Uterus (tissue), 4 donors: Measurements from ENCODE around the gene DNM3. TPM values are rescaled to one million over a fixed set of nuclear protein-coding genes. Genes with fewer than 3 reads are reported as not detected.

Experiments
- DNase-seq, 2 donors: peaks; one replicate each; pipeline ENCODE4 v3.0.0-alpha.2; 2019 to 2020
- H3K27ac ChIP-seq, 2 donors: fragments of 200-600 bp; sonication (generic); 1 replicate in 1 of 2; 2 replicates in 1 of 2; pipeline ENCODE4 v1.5.1; 2016 to 2018
- H3K27me3 ChIP-seq, 2 donors: fragments of 200-600 bp; sonication (generic); one replicate each; pipeline ENCODE4 v1.5.1; 2018 to 2019; ENCODE audit warnings: control low read depth in 1 of 2
- H3K36me3 ChIP-seq, 2 donors: fragments of 200-600 bp; sonication (generic); one replicate each; pipeline ENCODE4 v1.5.1; 2019; ENCODE audit warnings: control low read depth in 1 of 2
- H3K4me1 ChIP-seq, 2 donors: fragments of 200-600 bp; sonication (generic); one replicate each; pipeline ENCODE4 v1.5.1; 2018 to 2019; ENCODE audit warnings: control low read depth in 1 of 2
- H3K4me3 ChIP-seq, 2 donors: fragments of 200-600 bp; sonication (generic); 1 replicate in 1 of 2; 2 replicates in 1 of 2; pipeline ENCODE4 v1.5.1; 2018 to 2019; ENCODE audit warnings: mild to moderate bottlenecking in 1 of 2
- H3K9me3 ChIP-seq, 2 donors: fragments of 200-600 bp; sonication (generic); one replicate each; pipeline ENCODE4 v1.5.1; 2019; ENCODE audit warnings: control low read depth in 1 of 2
- CTCF ChIP-seq, 4 experiments: fragments of 200-600 bp in 2 of 4; fragments of 450-650 bp in 2 of 4; sonication (generic) in 2 of 4; IDR thresholded peaks; one replicate each; pipeline ENCODE4 v1.5.1; 2016 to 2019; ENCODE audit warnings: antibody characterized with exemption in 4 of 4, mild to moderate bottlenecking in 2 of 4, moderate library complexity in 1 of 4
- POLR2A ChIP-seq, 2 donors: fragments of 450-650 bp; IDR thresholded peaks; one replicate each; pipeline ENCODE4 v1.6.1; 2016; ENCODE audit warnings: antibody characterized with exemption in 2 of 2, mild to moderate bottlenecking in 1 of 2, moderate library complexity in 1 of 2
- intact Hi-C: fragments of 100-400 bp; cut with DNase I; formaldehyde crosslinking; loops from one replicate; pipeline ENCODE4 v1.15.1; 2023; ENCODE audit warnings: low total_unique reads
- total RNA-seq, 4 donors: library from RNA; depleted of rRNA in 3 of 4; stranded (reverse); fragments of >200 nt in 3 of 4; gene quantifications; one replicate each; pipeline versions ENCODE4 v1.1.0 to v1.2.4, GENCODE V29; 2014 to 2023
- donor health status: DM: yes; HTN: yes; CAD: no.

DNM3 gene
- total RNA-seq, 4 donors from 2014 or later, result 4.7 to 49.2 (median 14.6) TPM

- no peaks in the 10 kb centered on the region for H3K9me3 ChIP-seq
- H3K4me1 ChIP-seq, result no peaks in the 10 kb centered on the region
- intact Hi-C loops, result no loop called here
- H3K4me3 ChIP-seq, result no peak overlapping the region
- H3K27ac ChIP-seq, result no peak overlapping the region
- H3K27me3 ChIP-seq, result no peaks in the 10 kb centered on the region
- DNase-seq, result no peak
- no peaks in the 10 kb centered on the region for H3K36me3 ChIP-seq
- TF ChIP-seq POLR2A (IDR thresholded peaks at IDR 0.05), result no peak
- TF ChIP-seq CTCF (IDR thresholded peaks at IDR 0.05), result no peak
Measured at GRCh38 chr1:172425339-172425738, 584.0 kb downstream of the DNM3 start.

- Histone ChIP-seq H3K4me1 (no peaks in the 10 kb centered on the region), H3K27ac (no peak overlapping the region), H3K9me3 (no peaks in the 10 kb centered on the region), H3K36me3 (no peaks in the 10 kb centered on the region), H3K27me3 (no peaks in the 10 kb centered on the region), H3K4me3 (no peak overlapping the region)
- intact Hi-C loops, result no loop called here
- DNase-seq, result no peak
- TF ChIP-seq POLR2A (IDR thresholded peaks at IDR 0.05) (no peak), CTCF (IDR thresholded peaks at IDR 0.05) (no peak)
Measured at GRCh38 chr1:172427191-172427590, 585.9 kb downstream of the DNM3 start.

GRCh38 chr1:172429331-172430127 is 588.2 kb downstream of the DNM3 start:
- intact Hi-C loops, result no loop called here
- DNase-seq, result peak in 1 of 2 donors; percentile 42

GRCh38 chr1:172430128-172430454 is 588.8 kb downstream of the DNM3 start:
- H3K27ac ChIP-seq, result no peak overlapping the region
- no peaks in the 10 kb centered on the region for H3K36me3 ChIP-seq
- H3K27me3 ChIP-seq, result no peaks in the 10 kb centered on the region
- DNase-seq, result no peak
- no peaks in the 10 kb centered on the region for H3K4me1 ChIP-seq
- no peak overlapping the region for H3K4me3 ChIP-seq
- TF ChIP-seq CTCF (IDR thresholded peaks at IDR 0.05) (no peak), POLR2A (IDR thresholded peaks at IDR 0.05) (no peak)
- intact Hi-C loops, result no loop called here
- H3K9me3 ChIP-seq, result no peaks in the 10 kb centered on the region

More at GRCh38 chr1:172429331-172430127, 588.2 kb downstream of the DNM3 start:
- Histone ChIP-seq H3K36me3 (no peaks in the 10 kb centered on the region), H3K9me3 (no peaks in the 10 kb centered on the region), H3K27ac (no peak overlapping the region), H3K4me1 (no peaks in the 10 kb centered on the region), H3K4me3 (no peak overlapping the region), H3K27me3 (no peaks in the 10 kb centered on the region)
- TF ChIP-seq CTCF (IDR thresholded peaks at IDR 0.05), result peak; percentile 68 to 71 (median 70)
- TF ChIP-seq POLR2A (IDR thresholded peaks at IDR 0.05), result no peak

- no peak for TF ChIP-seq POLR2A (IDR thresholded peaks at IDR 0.05)
- TF ChIP-seq CTCF (IDR thresholded peaks at IDR 0.05), result no peak
- no peaks in the 10 kb centered on the region for H3K27me3 ChIP-seq
- no peak overlapping the region for H3K27ac ChIP-seq
- intact Hi-C loops, result no loop called here
- no peaks in the 10 kb centered on the region for H3K4me1 ChIP-seq
- H3K4me3 ChIP-seq, result no peak overlapping the region
- DNase-seq, result no peak
- no peaks in the 10 kb centered on the region for H3K9me3 ChIP-seq
- H3K36me3 ChIP-seq, result no peaks in the 10 kb centered on the region
Measured at GRCh38 chr1:172431204-172431603, 589.9 kb downstream of the DNM3 start.
